GM19397 (cell line): ENCODE measurements around the gene HSPB2.
"Not testable (repeated sequence)": the region's sequence is repeated elsewhere in the genome, so short reads cannot be mapped to it uniquely, and the experiment has no call there.

Source experiments
- ATAC-seq: cut with Tn5 transposase; IDR thresholded peaks from one replicate; pipeline ENCODE4 v1.9.1; 2021; ENCODE audit warnings: mild to moderate bottlenecking, moderate library complexity; ENCODE audit not compliant: unreplicated experiment

Gene HSPB2

DNA sequence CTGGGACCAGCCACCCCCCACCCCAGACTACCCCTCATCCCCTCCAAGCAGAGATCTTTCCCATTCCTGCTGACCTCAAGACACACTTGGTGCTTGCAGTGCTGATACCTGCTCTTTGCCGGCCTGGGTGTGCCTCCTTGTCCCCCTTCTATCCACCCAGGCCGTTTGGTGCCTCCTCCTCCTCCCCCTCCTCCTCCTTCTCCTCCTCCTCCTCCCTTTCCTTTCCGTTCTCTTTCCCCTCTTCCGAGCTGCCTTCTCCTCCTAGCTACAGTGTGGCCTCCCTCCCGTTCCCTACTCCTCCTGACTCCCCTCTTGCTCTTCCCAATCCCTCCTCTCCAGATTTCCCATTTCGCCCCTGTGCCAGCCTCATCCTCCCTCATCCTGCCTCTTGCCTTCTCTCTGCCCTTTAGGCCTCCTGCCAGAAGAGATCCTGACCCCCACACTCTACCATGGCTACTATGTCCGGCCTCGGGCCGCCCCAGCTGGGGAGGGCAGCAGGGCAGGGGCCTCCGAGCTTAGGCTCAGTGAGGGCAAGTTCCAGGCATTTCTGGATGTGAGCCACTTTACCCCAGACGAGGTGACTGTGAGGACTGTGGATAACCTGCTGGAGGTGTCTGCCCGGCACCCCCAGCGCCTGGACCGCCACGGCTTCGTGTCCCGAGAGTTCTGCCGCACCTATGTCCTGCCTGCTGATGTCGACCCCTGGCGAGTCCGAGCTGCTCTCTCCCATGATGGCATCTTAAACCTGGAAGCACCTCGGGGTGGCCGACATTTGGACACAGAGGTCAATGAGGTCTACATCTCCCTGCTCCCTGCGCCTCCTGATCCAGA is 712 bp downstream of the HSPB2 start:
- no peak for ATAC-seq

DNA sequence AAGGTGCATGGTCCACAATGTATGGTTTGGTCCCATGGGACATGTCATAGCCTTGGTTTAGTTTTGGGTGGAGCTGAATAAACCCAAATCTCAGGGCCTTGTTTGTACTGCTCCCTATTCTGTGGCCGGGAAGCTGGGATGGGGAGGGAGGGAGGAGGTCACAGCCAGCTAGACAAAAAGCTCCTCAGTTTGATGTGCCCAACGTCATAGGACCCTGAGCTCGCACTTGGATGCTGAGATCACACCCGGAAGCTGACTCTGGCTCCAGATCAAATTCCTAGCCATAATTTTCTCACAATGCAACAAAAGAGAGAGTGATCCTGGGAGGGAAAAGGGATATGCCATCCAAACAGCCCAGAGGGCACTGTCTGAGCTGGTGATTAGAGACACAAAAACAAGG is 1.5 kb downstream of the HSPB2 start:
- ATAC-seq: no peak

DNA sequence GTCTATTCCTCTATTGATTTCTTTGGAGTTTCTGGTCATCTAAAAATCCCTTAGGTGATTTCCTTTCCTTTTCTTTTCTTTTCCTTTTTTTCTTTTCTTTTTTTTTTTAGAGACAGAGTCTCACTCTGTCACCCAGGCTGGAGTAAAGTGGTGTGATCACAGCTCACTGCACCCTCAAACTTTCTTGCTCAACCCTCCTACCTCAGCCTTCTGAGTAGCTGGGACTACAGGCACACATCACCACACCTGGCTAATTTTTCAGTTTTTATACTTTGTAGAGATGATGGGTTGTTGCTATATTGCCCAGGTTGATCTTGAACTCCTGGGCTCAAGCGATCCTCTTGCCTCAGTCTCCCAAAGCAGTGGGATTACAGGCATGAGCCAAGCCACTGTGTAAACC is 4.2 kb downstream of the HSPB2 start:
- ATAC-seq: no peak

DNA sequence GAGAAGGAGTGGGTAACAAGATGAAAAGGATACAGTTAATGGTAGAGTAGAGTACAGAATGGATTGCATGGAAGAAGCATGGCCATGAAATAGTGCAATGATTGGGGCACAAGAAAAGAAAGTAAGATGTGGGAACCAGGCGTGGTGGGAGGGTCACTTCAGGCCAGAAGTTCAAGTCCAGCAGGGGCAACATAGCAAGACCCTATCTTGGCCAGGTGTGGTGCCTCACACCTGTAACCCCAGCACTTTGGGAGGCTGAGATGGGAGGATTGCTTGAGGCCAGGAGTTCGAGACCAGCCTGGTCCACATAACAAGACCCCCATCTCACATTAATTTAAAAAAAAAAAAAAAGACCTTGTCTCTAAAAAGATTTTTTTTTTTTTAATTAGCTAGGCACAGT is 4.8 kb downstream of the HSPB2 start:
- ATAC-seq: no peak

DNA sequence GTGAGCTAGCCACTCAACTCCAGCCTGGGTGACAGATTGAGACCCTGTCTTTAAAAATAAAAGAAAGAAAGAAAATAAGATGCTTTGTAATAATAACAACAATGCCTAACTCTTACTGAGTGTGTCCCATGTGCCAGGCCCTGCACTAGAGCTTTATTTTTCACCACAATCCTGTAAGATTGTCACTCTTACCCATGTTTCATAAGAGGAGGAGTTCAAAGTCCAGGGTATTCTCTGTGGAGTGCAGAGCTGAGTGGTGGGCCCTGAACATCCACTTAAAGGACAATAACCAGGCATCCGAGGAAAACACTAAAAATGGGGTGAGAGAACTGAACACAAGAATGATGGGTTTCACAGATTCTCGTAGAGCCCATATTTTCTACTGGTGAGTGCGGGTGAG is 5.3 kb downstream of the HSPB2 start:
- ATAC-seq: no peak

DNA sequence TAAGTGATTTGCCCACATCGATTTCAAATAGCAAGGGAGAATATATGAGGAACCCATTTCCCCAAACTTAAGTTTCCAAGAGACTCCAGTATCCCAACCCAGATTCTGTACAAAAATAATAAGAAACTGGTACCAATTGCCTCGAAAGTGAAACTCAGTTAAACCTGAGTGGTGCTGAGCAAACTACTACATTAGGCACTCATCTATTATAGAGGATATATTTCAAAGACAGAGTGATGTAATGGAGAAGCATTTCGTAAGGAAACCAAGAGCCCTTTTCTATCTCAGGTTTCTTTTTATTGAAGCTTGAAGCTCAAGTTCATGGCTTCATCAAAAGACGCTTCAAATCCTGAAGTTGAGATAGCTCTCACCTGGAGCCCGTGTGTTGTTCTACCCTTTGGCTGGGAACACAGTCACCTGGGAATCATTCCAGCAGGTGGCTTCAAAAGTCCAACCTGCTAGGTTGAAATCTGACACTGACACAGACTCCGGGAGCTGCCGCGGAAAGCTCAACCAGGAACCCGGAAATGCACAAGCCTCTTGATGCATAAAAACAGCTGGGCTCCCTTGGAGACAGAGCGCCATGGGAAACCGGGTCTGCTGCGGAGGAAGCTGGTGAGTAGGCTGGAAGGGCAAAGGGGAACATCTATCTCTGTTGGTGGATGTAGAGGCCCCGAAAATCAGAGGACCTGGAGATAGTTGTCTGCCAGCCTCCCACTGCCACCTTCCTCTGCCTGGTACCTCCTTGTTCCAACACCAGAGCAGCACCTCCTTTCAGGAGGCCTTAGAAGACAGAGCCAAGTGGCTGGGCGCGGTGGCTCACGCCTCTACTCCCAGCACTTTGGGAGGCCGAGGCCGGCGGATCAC is 6.1 kb downstream of the HSPB2 start, which contains the start of gene C11orf52:
TSS of gene C11orf52 (plus strand) at position 524 of the 867 bp plus-strand sequence. CDS start at position 584, 60 bp downstream.
- ATAC-seq: no peak

DNA sequence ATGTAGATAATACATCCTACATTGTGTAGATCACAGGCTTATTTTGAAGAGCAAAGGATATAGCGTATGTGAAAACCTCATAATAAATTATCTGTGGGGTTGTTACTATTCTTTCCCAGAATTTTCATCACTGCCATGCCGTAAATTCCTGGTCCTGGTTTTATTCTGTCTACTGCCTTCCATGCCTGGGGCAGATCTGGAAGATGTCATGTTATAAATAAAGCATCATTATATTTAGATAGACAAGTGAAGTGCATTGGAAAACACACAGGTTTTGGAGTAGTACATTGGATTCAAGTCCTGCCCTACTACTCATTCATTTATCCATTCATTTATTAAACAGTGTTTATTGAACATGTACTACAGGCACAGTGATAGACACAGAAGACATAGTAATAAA is 8.4 kb downstream of the HSPB2 start:
- ATAC-seq: no peak

DNA sequence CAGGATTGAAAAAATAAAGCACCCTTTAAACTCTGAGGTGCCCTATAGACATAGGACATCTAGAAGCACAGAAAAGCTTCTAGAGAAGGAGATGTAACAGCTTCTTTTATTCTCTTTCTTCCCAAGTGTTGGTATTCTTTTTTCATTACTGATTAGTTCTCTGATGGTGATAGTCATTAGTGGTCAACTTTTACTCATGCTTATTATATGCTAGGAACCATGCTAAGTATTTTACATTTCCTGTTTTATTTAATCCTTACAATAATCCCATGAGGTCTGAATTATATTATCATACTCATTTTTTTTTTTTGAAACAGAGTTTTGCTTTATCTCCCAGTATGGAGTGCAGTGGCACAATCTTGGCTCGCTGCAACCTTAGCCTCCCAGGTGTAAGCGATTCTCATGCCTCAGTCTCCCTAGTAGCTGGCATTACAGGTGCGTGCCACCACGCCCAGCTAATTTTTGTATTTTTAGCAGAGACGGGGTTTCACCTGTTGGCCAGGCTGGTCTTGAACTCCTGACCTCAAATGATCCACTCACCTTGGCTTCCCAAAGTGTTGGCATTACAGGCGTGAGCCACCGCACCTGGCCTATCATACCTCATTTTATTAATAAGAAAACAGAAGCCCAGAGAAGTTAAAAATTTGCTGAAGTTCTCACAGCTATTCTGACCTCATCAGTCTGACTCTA is 9.2 kb downstream of the HSPB2 start:
- ATAC-seq: no peak

DNA sequence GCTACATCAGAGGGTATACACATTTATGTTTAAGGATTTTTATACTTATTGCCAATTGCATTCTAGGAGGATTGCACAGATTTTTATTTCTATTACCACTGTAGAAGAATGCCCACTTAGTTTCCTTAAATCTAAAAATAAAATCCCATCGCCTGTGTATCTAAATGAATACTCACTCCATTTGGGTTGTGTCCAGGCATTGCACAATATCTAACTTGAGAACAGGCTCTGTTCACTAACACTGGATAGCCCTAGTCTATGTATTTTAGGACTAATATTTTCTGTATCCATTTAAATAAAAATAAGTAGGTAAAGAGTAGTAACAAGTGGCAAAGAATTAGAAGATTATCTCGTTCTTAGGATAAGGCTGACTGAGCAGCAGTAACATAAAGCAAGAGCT is 10.3 kb downstream of the HSPB2 start:
- ATAC-seq: no peak

DNA sequence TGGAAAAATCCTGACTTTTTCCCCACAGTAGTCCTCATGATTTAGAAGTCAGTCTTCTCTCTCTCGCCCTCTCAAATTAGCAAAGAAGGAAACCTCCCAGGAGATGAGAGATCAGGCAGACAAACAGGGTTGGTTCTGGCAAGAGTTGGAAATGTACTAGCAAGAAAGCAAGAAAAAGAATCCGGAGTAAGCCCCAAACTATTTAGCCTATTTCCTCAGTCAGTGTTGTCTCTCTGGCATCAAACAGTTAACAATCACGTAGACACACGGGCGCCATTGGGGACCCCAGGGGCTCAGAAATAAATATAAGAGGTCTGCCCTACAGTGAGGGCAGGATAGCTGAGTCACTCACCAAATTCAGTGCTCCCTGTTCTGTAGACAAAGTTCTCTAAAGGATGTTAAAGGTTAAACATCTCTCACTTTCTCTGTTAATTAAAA is 10.8 kb downstream of the HSPB2 start:
- ATAC-seq: no peak

DNA sequence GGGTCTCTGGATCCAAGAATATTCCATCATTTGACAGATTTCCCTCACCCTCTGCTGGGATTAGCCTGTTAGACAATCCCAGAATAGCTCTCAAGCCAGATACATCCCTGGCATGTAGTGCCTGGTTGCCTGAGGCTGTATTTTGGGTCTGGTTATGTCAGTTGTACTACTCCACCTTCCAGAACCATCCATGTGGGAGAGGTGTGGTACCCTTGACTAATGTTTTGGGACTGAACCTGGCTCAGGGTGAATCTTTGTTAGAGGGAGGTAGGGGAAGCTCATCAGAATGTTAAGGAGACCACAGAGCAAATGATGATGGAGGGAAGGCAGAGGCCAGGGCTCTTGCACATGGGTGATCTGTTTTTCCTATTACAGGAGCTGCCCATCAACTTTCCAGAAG is 11.4 kb downstream of the HSPB2 start:
- no peak for ATAC-seq

DNA sequence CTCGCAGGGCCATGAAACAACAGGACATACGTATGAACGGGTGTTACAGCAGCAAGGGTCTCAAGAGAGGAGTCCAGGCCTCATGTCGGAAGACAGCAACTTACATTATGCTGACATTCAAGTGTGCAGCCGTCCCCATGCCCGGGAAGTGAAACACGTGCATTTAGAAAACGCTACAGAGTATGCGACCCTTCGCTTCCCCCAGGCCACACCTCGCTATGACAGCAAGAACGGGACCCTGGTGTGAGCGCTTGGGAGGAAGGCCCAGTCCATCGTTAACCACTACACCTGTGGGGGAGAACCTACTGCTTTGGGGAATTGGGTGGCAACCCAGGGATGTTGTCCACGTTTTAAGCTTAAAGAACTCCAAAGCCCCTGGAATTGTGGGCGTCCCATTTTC is 13.4 kb downstream of the HSPB2 start:
- no peak for ATAC-seq

DNA sequence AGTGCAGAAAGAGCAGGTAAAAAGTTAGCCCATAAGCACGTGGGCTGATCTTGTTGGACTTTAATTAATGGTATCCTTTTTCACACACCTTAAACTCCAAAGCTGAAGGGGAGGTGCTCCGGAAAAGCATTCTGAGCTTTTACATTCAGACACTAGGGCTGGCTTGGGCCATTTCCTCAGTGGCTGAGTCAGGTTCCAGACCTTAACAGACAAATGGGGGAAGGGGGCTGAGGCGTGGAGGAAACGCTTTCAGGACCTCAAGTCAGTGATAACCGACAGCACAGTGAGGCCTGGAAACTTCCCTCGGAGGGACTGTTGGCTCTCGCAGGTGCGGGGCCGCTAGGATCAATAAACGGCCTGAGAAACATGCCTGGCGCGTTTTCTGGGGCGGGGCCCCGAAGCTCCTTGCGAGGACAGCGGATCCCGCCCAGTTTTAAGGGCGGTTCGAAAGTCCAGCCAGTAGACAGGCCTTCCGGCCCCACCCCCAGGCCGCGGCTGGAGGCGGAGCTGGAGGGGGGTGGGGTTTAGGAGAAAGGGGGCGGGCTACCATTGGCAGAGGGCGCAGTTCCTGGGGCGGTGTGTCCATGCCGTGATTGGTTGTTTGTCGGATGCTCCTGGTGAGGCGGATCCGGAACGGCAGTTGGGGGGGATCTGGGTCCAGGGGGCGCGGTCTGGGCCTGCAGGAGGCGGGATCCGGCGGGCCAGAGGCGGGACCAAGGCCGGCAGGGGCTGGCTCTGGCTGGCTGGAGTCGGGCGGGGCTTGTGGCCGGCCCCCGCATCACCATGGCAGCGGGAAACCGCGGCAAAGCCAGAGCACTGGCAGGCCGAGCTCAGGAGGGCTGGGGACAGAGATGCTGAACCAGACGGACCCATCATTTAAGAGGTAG is 14.2 kb downstream of the HSPB2 start:
- ATAC-seq: peak; percentile 91

DNA sequence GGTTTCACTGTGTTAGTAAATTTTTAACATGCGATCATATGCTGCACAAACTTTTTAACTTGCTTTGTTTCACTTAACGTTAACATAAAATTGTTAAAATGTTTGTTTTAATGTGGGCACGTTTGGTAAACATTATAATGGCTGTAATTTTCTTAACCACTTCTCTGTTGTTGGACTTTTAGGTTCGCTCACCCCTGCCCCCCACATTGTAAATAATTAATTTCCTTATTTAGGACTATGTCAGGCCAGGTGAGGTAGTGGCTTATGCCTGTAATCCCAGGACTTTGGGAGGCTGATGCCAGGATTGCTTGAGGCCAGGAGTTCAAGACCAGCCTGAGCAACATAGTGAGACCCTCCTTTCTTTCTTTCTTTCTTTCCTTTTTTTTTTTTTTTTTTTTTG is 17.9 kb downstream of the HSPB2 start:
- ATAC-seq: no peak

DNA sequence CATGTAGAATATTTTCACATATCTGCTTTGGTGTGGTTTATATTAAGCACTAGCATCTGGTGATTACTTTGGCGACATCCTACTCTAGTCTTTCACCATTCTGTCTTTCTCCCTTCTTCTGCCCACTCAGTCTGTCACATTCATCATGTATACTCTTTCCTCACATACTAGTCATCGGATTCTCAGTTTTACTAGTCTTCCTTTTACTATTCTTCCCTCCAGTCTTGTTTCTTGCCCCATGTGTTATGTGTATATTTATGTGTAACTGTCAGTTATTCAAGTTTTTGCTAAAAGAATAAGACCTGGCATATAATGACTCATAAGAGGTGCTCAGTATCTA is 20.0 kb downstream of the HSPB2 start:
- no peak for ATAC-seq

DNA sequence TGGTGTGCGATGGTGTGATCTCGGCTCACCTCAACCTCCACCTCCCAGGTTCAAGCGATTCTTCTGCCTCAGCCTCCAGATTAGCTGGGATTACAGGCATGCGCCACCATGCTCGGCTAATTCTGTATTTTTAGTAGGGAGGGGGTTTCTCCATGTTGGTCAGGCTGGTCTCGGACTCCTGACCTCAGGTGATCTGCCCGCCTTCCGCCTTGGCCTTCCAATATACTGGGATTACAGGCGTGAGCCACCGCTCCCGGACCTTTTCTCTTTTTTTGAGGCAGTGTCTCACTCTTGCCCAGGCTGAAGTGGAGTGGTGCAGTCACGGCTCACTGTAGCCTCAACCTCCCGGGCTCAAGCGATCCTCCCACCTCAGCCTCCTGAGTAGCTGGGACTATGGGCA is 20.6 kb downstream of the HSPB2 start:
- not testable (repeated sequence) for ATAC-seq

DNA sequence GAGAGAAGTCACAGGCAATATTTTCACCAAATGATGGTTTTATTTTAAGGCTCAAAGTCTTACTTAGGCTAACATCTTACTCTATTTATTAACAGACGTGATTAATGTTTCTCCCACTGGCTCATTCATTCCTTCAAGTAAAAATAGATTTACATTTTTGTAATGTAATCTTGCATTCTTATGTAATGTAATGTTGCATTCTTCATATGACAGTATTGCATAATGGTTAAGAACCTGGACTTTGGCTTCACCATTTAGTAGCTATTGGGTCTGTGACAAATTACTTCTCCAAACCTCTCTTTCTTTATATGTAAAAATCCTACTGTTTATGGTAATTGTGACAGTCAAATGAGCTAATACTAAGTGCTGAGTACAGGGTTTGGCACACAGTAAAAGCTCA is 21.3 kb downstream of the HSPB2 start:
- no peak for ATAC-seq

DNA sequence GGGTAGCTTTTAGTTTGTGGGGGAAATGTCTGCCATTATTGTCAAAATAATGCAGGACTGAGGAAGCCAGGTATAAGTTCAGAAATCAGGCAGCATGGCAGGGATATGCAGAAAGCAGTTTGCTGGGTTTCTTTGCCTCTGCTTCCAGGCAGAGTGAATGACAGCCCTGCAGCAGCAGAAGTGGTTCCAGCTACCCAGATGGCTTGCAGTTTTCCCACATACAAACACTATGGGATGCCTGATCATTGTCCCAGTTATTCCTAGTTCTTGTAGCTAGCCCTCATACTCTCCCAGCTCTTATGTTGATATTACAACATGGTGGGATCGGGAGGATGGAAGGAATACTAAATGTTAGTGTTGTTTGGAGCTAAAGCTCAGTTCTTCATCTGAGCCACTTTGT is 21.8 kb downstream of the HSPB2 start:
- ATAC-seq: no peak

DNA sequence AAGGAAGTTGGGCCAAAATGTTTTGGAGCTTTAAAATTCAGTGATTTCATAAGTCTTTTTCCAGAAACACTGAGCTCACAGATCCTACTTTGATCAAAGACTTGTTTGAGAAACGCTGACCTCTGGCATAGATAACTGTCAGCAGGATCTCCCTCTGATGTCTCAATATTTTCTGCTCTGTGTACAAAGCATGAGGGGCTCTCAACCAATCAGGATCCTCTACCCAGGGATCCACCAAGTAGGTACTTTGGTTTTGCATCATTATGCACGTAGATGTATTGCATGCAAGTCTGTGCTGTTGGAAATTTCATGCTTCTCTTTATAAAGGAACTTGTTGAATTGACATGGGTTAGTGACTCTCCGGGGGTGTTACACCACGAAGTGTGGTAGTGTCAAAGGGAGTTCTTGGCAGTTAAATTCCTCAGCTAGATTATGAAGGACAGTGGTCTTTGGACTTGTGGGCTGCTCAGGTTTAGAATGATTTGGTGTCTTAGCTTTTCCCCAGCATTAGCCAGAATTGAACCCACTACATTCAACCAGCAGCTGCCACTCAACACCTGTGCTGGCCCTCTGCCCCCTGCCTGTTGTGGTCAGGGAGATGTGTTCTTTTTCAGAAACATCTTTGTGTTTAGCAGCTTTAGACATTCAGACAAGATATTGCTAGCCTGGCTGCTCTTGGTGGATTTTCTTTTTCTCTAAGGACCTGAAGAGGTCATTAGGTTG is 22.9 kb downstream of the HSPB2 start:
- ATAC-seq: no peak

DNA sequence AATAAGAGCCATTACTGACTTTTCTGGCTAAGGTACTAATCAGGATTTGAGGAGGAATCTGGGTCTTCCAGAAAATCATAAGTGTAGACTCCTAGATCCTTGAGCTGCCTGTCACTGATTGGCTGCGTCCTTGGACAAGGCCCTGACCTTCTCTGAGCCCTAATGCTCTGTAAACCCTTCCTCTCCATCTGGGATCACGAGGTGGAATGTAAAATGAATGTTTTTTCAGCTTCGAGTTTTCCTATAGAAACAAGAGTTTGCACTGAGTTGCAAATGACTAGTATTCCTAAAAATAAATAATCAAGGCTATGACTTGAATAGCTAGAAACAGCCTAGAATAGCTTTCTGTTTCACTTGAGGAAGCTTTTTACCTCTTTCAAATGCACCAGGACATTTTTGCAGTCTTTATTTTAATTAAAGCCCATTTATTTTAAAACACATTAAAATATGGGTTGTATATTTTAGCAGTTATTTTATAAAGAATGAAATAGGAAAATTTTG is 23.6 kb downstream of the HSPB2 start:
- no peak for ATAC-seq
